CD4-positive, alpha-beta T cell treated with Interleukin-4 for 1 hour (primary cell): ENCODE data around the gene CDX4.
"Not testable (repeated sequence)": the region's sequence is repeated elsewhere in the genome, so short reads cannot be mapped to it uniquely, and the experiment has no call there.

Source experiments
- DNase-seq, 2 donors: peaks; one replicate each; pipeline ENCODE4 v3.0.0-alpha.2; 2020 to 2022

The CDX4 gene

GRCh38 chrX:73446831-73447230 is at the start of gene CDX4:
TSS of gene CDX4 (plus strand) at chrX:73447053. CDS start at chrX:73447254, 201 bp downstream.
- no peak for DNase-seq

DNA sequence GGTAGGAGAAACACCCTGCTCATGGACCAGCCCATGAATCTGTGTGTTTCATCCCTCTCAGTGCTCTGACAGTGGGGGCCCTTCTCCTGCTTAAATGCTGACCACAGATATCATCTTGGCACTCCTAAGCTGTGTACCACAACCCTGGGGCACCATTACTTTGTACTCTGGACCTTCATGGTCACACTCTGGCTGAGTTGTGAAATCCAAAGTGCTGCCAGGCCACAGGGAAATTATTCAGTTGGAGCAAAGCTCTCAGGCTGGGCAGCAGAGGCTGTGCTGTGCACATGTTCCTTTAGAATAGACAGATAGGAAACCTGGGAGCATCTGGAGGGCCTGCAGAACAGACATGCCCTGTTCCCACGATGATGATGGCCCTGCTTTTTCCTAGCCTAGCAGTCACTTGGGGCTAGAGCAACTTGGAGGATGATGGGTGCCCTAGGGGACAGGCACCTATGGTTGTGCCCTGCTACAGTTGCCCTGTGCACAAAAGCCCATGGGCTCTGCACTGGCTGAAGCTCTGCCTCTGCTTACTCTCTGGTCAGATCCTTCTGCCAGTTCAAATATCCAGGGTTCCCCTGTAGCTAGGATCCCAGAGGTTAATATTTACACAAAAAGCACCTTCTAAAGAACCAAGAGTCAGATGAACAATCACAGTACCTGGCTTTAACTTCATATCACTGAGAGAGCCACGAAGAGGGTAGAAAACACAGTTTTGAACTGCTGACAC is 48.5 kb upstream of the CDX4 start:
- DNase-seq = no peak

- no peak for DNase-seq
Observed at GRCh38 chrX:73400136-73400748, 46.6 kb upstream of the CDX4 start.

DNA sequence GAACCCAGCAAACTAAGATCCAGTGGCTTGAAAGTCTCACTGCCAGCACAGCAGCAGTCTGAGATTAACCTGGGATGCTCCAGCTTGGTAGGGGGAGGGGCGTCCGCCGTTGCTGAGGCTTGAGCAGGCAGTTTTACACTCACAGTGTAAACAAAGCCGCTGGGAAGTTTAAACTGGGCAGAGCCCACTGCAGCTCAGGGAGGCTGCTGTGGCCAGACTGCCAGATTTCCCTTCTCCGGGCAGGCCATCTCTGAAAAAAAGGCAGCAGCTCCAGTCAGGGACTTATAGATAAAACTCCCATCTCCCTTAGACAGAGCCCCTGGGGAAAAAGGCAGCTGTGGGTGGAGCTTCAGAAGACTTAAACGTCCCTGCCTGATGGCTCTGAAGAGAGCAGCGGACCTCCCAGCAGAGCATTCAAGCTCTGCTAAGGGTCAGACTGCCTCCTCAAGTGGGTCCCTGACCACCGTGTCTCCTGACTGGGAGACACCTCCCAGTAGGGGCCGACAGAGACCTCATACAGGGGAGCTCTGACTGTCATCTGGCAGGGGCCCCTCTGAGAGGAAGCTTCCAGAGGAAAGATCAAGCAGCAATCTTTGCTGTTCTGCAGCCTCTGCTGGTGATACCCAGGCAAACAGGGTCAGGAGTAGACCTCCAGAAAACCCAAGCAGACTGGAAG is 45.1 kb upstream of the CDX4 start:
- DNase-seq = no peak

DNA sequence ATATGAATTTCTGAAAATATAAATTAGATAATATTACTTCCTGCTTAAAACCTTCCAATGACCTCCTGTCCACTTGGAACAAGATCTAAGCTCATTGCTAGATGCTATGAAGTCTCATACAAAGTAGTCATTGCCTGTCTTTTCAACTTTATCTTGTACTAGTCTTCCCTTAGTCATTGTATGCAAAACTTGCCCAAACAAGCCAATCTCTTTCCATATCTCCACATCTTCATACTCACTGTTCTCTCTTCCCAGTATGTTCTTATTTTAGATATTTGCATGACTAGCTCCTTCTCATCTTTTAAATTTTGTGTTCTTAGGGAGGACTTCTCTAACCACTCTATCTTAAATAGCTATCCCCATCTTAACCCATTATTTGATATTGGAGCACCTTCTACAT is 33.9 kb upstream of the CDX4 start:
- no peak for DNase-seq

GRCh38 chrX:73447311-73447794 is 500 bp downstream of the CDX4 start:
- DNase-seq = no peak

DNA sequence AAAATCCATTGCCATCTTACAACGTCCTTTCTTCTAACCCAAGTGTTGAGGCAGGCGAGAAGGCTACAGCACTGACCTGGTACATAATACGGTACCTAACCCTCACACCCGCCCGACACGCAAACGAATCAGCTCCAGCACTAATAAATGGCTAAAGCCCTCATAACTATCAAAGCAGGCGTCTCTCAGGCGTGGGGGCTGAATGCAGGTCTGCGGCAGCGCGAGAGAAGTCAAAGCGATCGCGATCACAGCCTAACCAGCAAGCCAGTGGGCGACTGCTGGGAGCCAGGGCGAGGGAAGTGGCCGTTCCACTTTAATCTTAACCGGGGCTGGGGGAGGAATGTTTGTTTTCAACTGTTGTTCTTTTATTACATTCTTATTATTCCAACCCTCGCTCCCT is 1.5 kb downstream of the CDX4 start:
- no peak for DNase-seq

- no peak for DNase-seq
Observed at GRCh38 chrX:73455171-73455570, 8.3 kb downstream of the CDX4 start.

DNA sequence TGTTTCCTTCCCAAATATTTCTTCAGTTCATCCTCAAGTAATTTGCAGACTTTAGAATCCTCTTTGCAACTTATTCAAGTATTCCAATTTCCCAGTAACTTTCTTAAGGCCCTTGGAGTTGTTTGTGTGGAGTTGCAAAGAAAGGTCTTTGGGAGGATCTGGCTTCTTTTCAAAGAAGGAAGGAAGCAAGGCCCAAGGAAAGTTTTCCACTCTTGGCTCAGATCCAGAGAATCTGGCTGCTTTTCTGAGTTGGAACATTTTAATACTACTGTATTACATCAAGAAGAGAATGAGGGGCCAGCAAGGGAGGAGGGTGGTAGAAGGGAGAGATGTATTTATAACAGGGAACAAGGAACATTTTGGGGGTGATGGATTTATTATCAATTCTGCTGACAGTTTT is 10.5 kb downstream of the CDX4 start:
- DNase-seq = no peak

GRCh38 chrX:73468376-73468775 is 21.5 kb downstream of the CDX4 start:
- no peak for DNase-seq

DNA sequence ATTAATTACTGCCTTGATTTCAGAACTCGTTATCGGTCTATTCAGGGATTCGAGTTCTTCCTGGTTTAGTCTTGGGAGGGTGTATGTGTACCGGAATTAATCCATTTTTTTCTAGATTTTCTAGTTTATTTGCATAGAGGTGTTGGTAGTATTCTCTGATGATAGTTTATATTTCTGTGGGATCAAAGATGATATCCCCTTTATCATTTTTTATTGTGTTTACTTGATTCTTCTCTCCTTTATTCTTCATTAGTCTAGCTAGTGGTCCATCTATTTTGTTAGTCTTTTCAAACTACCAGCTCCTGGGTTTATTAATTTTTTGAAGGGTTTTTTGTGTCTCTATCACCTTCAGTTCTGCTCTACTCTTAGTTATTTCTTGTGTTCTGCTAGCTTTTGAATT is 32.1 kb downstream of the CDX4 start:
- no peak for DNase-seq

GRCh38 chrX:73481521-73481920 is 34.7 kb downstream of the CDX4 start:
- DNase-seq = no peak

DNA sequence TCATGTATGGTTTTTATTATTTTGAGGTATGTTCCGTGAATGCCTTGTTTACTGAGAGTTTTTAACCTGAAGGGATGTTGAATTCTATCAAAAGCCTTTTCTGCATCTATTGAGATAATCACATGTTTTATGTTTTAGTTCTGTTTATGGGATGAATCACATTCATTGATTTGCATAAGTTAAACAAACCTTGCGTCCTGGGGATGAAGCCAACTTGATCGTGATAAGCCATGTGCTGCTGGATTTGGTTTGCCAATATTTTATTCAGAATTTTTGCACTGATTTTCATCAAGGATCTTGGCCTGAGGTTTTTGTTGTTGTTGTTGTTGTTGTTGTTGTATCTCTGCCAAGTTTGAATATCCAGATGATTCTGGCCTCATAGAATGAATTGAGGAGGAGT is 43.8 kb downstream of the CDX4 start:
- DNase-seq = no peak

- not testable (repeated sequence) for DNase-seq
Observed at GRCh38 chrX:73492178-73492577, 45.3 kb downstream of the CDX4 start.
